GM21825 (cell line): ENCODE data around the gene SLC1A4.

Experiments used
- ATAC-seq: cut with Tn5 transposase; IDR thresholded peaks from one replicate; pipeline ENCODE4 v1.9.1; 2021; ENCODE audit warnings: mild to moderate bottlenecking, moderate library complexity; ENCODE audit not compliant: unreplicated experiment

SLC1A4 gene

DNA sequence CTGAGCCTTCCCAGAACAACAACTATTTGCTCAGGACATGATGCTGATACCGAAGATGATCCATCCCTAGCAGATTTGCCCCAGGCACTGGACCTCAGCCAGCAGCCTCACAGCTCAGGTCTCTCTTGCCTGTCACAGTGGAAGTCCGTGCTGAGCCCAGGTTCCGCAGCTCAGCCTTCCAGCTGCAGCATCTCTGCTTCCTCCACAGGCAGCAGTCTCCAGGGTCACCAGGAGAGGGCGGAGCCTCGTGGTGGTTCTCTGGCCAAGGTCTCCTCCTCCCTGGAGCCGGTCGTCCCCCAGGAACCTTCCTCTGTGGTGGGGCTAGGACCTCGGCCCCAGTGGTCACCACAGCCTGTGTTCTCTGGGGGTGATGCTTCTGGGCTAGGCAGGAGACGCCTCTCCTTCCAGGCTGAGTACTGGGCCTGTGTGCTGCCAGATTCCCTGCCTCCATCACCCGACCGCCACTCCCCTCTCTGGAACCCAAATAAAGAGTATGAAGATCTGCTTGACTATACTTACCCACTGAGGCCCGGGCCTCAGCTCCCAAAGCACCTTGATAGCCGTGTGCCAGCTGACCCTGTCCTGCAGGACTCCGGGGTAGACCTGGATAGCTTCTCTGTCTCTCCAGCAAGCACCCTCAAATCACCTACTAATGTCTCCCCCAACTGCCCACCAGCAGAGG is 82.4 kb downstream of the SLC1A4 start:
- ATAC-seq: no peak

DNA sequence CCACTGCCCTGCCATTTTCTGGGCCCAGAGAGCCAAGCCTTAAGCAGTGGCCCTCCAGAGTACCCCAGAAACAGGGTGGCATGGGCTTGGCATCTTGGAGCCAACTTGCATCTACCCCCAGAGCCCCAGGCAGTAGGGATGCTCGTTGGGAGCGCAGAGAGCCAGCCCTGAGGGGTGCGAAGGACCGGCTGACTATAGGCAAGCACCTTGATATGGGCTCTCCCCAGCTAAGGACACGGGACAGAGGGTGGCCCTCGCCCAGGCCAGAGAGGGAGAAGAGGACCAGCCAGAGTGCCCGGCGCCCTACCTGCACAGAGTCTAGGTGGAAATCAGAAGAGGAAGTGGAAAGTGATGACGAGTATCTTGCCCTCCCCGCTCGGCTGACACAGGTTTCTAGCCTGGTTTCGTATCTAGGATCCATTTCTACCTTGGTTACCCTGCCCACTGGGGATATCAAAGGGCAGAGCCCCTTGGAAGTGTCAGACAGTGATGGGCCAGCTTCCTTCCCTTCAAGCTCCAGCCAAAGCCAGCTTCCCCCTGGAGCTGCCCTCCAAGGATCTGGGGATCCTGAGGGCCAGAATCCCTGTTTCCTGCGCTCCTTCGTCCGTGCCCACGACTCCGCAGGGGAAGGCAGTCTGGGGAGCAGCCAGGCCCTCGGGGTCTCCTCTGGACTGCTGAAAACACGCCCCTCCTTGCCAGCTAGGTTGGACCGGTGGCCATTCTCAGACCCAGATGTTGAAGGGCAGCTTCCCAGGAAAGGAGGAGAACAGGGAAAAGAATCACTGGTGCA is 83.2 kb downstream of the SLC1A4 start:
- peak; percentile 62 for ATAC-seq
